CD4-positive, alpha-beta T cell (primary cell): Measurements from ENCODE around the gene TMOD1. TPM values are rescaled to one million over a fixed set of nuclear protein-coding genes. Genes with fewer than 3 reads are reported as not detected.
"Not testable (repeated sequence)": the region's sequence is repeated elsewhere in the genome, so short reads cannot be mapped to it uniquely, and the experiment has no call there.

Source experiments
- ATAC-seq: fragments of 200-7000 bp; cut with Tn5 transposase; one replicate; pipeline ENCODE4 v1.10.0; 2022; ENCODE audit warnings: mild to moderate bottlenecking; ENCODE audit not compliant: poor library complexity
- CTCF ChIA-PET: fragments of 350-600 bp; sonication (Branson Sonifier 250); formaldehyde crosslinking; loops from one replicate; lab custom pipeline; 2021; ENCODE audit warnings: antibody characterized with exemption, inconsistent platforms; lab: Charles Lee
- POLR2A ChIA-PET: fragments of 350-600 bp; sonication (Branson Sonifier 250); formaldehyde crosslinking; loops from one replicate; lab custom pipeline; 2021; ENCODE audit warnings: antibody characterized with exemption, inconsistent platforms; lab: Charles Lee
- DNase-seq, 14 experiments: peaks; one replicate each; pipeline ENCODE4 v3.0.0-alpha.2; 2013 to 2020; ENCODE audit warnings: mixed read lengths in 2 of 14
- H3K27ac ChIP-seq, 2 donors: one replicate each; pipeline versions ENCODE4 v1.5.1 to v1.7.0; 2013; ENCODE audit warnings: low read length in 2 of 2, low read depth in 1 of 2, mild to moderate bottlenecking in 1 of 2
- H3K27me3 ChIP-seq, 2 experiments: 1 replicate in 1 of 2; 2 replicates in 1 of 2; pipeline versions ENCODE4 v1.6.1 to v1.7.0; 2013; ENCODE audit warnings: low read length in 2 of 2, control low read depth in 1 of 2, mild to moderate bottlenecking in 1 of 2, moderate library complexity in 1 of 2; ENCODE audit not compliant: insufficient read depth in 2 of 2, control insufficient read depth in 1 of 2
- H3K36me3 ChIP-seq: one replicate; pipeline ENCODE4 v1.6.1; 2013; ENCODE audit warnings: low read length, control low read depth; ENCODE audit not compliant: insufficient read depth
- H3K4me1 ChIP-seq: one replicate; pipeline ENCODE4 v1.6.1; 2013; ENCODE audit warnings: low read length, control low read depth; ENCODE audit not compliant: insufficient read depth
- H3K4me3 ChIP-seq: one replicate; pipeline ENCODE4 v1.5.1; 2013; ENCODE audit warnings: mild to moderate bottlenecking, low read length, moderate library complexity
- H3K9me3 ChIP-seq, 2 experiments: 1 replicate in 1 of 2; 2 replicates in 1 of 2; pipeline versions ENCODE4 v1.6.1 to v1.7.0; 2013; ENCODE audit warnings: low read length in 2 of 2, mild to moderate bottlenecking in 2 of 2, control low read depth in 1 of 2, moderate library complexity in 1 of 2; ENCODE audit not compliant: control insufficient read depth in 1 of 2, insufficient read depth in 1 of 2
- H3K27ac Mint-ChIP-seq: one replicate; pipeline ENCODE4 v1.8.0; 2020; ENCODE audit warnings: mixed read lengths
- H3K27me3 Mint-ChIP-seq: one replicate; pipeline ENCODE4 v1.8.0; 2021; ENCODE audit warnings: mixed read lengths
- H3K36me3 Mint-ChIP-seq: one replicate; pipeline ENCODE4 v1.8.0; 2021; ENCODE audit warnings: low read depth, mixed read lengths
- H3K4me1 Mint-ChIP-seq: one replicate; pipeline ENCODE4 v1.8.0; 2021; ENCODE audit warnings: low read depth, mixed read lengths
- H3K4me3 Mint-ChIP-seq: one replicate; pipeline ENCODE4 v1.8.0; 2020; ENCODE audit warnings: mild to moderate bottlenecking, mixed read lengths
- H3K9me3 Mint-ChIP-seq: one replicate; pipeline ENCODE4 v1.8.0; 2020; ENCODE audit warnings: mixed read lengths
- CTCF ChIP-seq: fragments of 200-600 bp; IDR thresholded peaks from one replicate; pipeline ENCODE4 v1.8.0; 2022; ENCODE audit warnings: antibody characterized with exemption, mild to moderate bottlenecking
- intact Hi-C, 2 experiments: fragments of 100-400 bp; cut with DNase I in 1 of 2; cut with micrococcal nuclease in 1 of 2; formaldehyde crosslinking; loops; one replicate each; pipeline versions ENCODE4 v1.15.1 to v1.9.0; 2023 to 2025; cut with DNase I, micrococcal nuclease
- total RNA-seq, 174 experiments: library from RNA in 2 of 174; stranded (reverse) in 2 of 174; gene quantifications; one replicate each; pipeline ENCODE4 v1.2.3 and lab custom pipeline; 2021 to 2026

Gene TMOD1
- total RNA-seq, 2 experiments from 2014 or later = 0.20 to 0.47 TPM

GRCh38 chr9:97487107-97487506, 14.4 kb upstream of the TMOD1 start:
- ATAC-seq = no peak
- Mint-ChIP-seq H3K9me3 (peaks cover 10% of the 10 kb centered on the region), H3K27me3 (no peaks in the 10 kb centered on the region), H3K4me1 (no peaks in the 10 kb centered on the region), H3K27ac (no peak overlapping the region), H3K4me3 (no peak overlapping the region), H3K36me3 (peaks cover 96% of the 10 kb centered on the region)
- no peak overlapping the region for H3K4me3 ChIP-seq
- no peak for TF ChIP-seq CTCF
- no peak for DNase-seq
- H3K9me3 ChIP-seq = peaks cover 0 to 11% of the 10 kb centered on the region in 2 experiments
- ChIA-PET POLR2A (no interaction called here), CTCF (no interaction called here)
- peaks cover 29% of the 10 kb centered on the region for H3K36me3 ChIP-seq
- no peak overlapping the region for H3K27ac ChIP-seq
- no peaks in the 10 kb centered on the region for H3K27me3 ChIP-seq
- H3K4me1 ChIP-seq = no peaks in the 10 kb centered on the region
- intact Hi-C loops = no loop called here

DNA sequence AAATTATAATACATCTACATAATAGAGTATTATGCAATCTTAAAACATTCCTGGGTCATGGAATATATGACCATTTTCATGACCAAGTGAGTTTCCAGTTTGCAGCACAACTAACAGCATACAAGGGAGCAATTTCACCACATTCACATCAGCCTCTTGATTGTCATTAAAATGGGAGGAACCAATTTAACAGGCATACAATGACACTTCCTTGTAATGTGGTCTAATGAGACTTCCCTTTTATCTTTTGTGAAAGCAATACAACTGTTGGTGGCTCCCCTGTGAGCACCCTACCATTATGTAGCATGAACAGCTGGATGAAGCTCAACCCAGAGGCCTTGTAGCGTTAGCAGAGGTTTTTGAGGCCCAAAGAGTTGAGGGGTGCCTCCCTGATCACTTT, 13.6 kb upstream of the TMOD1 start:
- Mint-ChIP-seq H3K27ac (no peak overlapping the region), H3K36me3 (peaks cover 96% of the 10 kb centered on the region), H3K27me3 (no peaks in the 10 kb centered on the region), H3K4me1 (no peaks in the 10 kb centered on the region), H3K9me3 (peaks cover 10% of the 10 kb centered on the region), H3K4me3 (no peak overlapping the region)
- Histone ChIP-seq H3K27me3 (no peaks in the 10 kb centered on the region), H3K27ac (no peak overlapping the region), H3K4me1 (no peaks in the 10 kb centered on the region), H3K36me3 (peaks cover 27% of the 10 kb centered on the region), H3K9me3 (peaks cover 0 to 10% of the 10 kb centered on the region in 2 experiments), H3K4me3 (no peak overlapping the region)
- ATAC-seq (no peak), DNase-seq (no peak)
- ChIA-PET POLR2A (no interaction called here), CTCF (no interaction called here)
- intact Hi-C loops = no loop called here
- TF ChIP-seq CTCF = no peak

GRCh38 chr9:97491216-97491999, 10.1 kb upstream of the TMOD1 start:
- no peaks in the 10 kb centered on the region for H3K4me1 Mint-ChIP-seq
- H3K9me3 ChIP-seq = peaks cover 0 to 10% of the 10 kb centered on the region in 2 experiments
- intact Hi-C loops = no loop called here
- H3K4me3 Mint-ChIP-seq = no peak overlapping the region
- ChIA-PET POLR2A (no interaction called here), CTCF (interaction anchor here (1.1 kb wide), 1 partner anchor 10 kb away, joined by 3 read pairs; the partner anchor contains the start of gene TMOD1)
- no peak overlapping the region for H3K27ac Mint-ChIP-seq
- TF ChIP-seq CTCF = no peak
- no peak overlapping the region for H3K4me3 ChIP-seq
- H3K36me3 Mint-ChIP-seq = peaks cover 88% of the 10 kb centered on the region
- DNase-seq = no peak
- no peaks in the 10 kb centered on the region for H3K27me3 Mint-ChIP-seq
- H3K36me3 ChIP-seq = peaks cover 26% of the 10 kb centered on the region
- H3K9me3 Mint-ChIP-seq = peaks cover 10% of the 10 kb centered on the region
- H3K27ac ChIP-seq = no peak overlapping the region
- no peaks in the 10 kb centered on the region for H3K4me1 ChIP-seq
- H3K27me3 ChIP-seq = no peaks in the 10 kb centered on the region
- ATAC-seq = no peak

DNA sequence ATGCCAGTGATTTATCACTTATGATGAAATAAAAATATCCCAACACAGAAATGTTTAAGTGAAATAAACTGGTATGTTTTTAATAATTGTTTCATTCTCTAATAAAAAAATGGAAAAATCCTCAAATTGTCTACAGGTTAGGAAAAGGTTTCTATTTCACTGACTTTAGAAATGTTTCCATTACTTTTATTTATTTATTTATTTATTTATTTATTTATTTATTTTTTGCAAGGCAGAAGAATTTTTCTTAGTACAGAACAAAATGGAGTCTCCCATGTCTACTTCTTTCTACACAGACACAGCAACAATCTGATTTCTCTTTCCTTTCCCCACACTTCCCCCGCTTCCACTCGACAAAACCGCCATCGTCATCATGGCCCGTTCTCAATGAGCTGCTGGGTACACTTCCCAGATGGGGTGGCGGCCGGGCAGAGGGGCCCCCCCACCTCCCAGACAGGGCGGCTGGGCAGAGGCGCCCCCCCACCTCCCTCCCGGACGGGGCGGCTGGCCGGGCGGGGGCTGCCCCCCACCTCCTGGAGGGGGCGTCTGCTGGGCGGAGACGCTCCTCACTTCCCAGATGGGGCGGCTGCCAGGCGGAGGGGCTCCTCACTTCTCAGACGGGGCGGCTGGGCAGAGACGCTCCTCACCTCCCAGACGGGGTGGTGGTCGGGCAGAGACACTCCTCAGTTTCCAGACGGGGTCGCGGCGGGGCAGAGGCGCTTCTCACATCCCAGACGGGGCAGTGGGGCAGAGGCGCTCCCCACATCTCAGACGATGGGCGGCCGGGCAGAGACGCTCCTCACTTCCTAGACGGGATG, 3.7 kb upstream of the TMOD1 start:
- H3K27ac Mint-ChIP-seq, POLR2A ChIA-PET, CTCF ChIA-PET, H3K9me3 Mint-ChIP-seq, DNase-seq, H3K4me3 ChIP-seq, H3K4me3 Mint-ChIP-seq, H3K36me3 ChIP-seq, ATAC-seq, H3K27ac ChIP-seq, intact Hi-C loops: not testable (repeated sequence)
- H3K27me3 Mint-ChIP-seq = peaks cover 20% of the 10 kb centered on the region
- Histone ChIP-seq H3K4me1 (peaks cover 12% of the 10 kb centered on the region), H3K27me3 (peaks cover 12 to 25% of the 10 kb centered on the region in 2 experiments), H3K9me3 (peaks cover 0 to 19% of the 10 kb centered on the region in 2 experiments)
- peaks cover 15% of the 10 kb centered on the region for H3K4me1 Mint-ChIP-seq
- H3K36me3 Mint-ChIP-seq = peaks cover 34% of the 10 kb centered on the region

GRCh38 chr9:97498846-97499245, 2.6 kb upstream of the TMOD1 start:
- peaks cover 0 to 23% of the 10 kb centered on the region in 2 experiments for H3K9me3 ChIP-seq
- not testable (repeated sequence) for H3K4me3 Mint-ChIP-seq

More at GRCh38 chr9:97498846-97499245, 2.6 kb upstream of the TMOD1 start:
- Mint-ChIP-seq H3K36me3 (peaks cover 28% of the 10 kb centered on the region), H3K27me3 (peaks cover 20% of the 10 kb centered on the region), H3K4me1 (peaks cover 21% of the 10 kb centered on the region)
- H3K27ac Mint-ChIP-seq, ATAC-seq, H3K27ac ChIP-seq, H3K4me3 ChIP-seq, H3K36me3 ChIP-seq, POLR2A ChIA-PET, intact Hi-C loops, H3K9me3 Mint-ChIP-seq, DNase-seq, CTCF ChIA-PET: not testable (repeated sequence)
- Histone ChIP-seq H3K27me3 (peaks cover 21 to 36% of the 10 kb centered on the region in 2 experiments), H3K4me1 (peaks cover 16% of the 10 kb centered on the region)
